ENCODE measurements around the gene MAZ. TPM values are rescaled to one million over a fixed set of nuclear protein-coding genes. Genes with fewer than 3 reads are reported as not detected.
"Not testable (repeated sequence)": the region's sequence is repeated elsewhere in the genome, so short reads cannot be mapped to it uniquely, and the experiment has no call there.

MAZ gene
- 207 and 294 TPM in 2 replicates for total RNA-seq (ENCODE audit: low replicate concordance)
- long read RNA-seq: 0 reads

- no peak for TF ChIP-seq CTCF (conservative IDR thresholded peaks at IDR 0.05)
- no peak for DNase-seq (ENCODE audit: extremely low spot score, unreplicated experiment)
- Mint-ChIP-seq H3K27me3 (no peaks in the 10 kb centered on the region), H3K4me3 (peak within 1 kb of the TSS; percentile 98), H3K4me1 (ENCODE audit: unreplicated experiment) (peaks cover 39% of the 10 kb centered on the region), H3K9me3 (no peaks in the 10 kb centered on the region), H3K36me3 (peaks cover 9% of the 10 kb centered on the region), H3K27ac (peak within 1 kb of the TSS; percentile 98)
Observed at GRCh38 chr16:29806099-29806579, at the start of gene MAZ. TSS of gene MAZ (plus strand) at chr16:29806529. CDS start at chr16:29806702, 173 bp downstream.

GRCh38 chr16:29756654-29757053, 49.7 kb upstream of the MAZ start:
- no peak overlapping the region for H3K27ac Mint-ChIP-seq
- H3K27me3 Mint-ChIP-seq: no peaks in the 10 kb centered on the region
- no peak for DNase-seq (ENCODE audit: extremely low spot score, unreplicated experiment)
- peaks cover 12% of the 10 kb centered on the region for H3K4me1 Mint-ChIP-seq (ENCODE audit: unreplicated experiment)
- no peaks in the 10 kb centered on the region for H3K9me3 Mint-ChIP-seq
- H3K36me3 Mint-ChIP-seq: no peaks in the 10 kb centered on the region
- no peak overlapping the region for H3K4me3 Mint-ChIP-seq
- TF ChIP-seq CTCF (conservative IDR thresholded peaks at IDR 0.05): no peak

- H3K27ac Mint-ChIP-seq; DNase-seq (ENCODE audit: extremely low spot score, unreplicated experiment); H3K27me3 Mint-ChIP-seq; H3K9me3 Mint-ChIP-seq; H3K4me3 Mint-ChIP-seq; H3K36me3 Mint-ChIP-seq: not testable (repeated sequence)
- peaks cover 12% of the 10 kb centered on the region for H3K4me1 Mint-ChIP-seq (ENCODE audit: unreplicated experiment)
Observed at GRCh38 chr16:29757086-29757485, 49.2 kb upstream of the MAZ start.

- Mint-ChIP-seq H3K27me3 (no peaks in the 10 kb centered on the region), H3K4me3 (no peak overlapping the region), H3K27ac (peak overlapping the region; percentile 34), H3K9me3 (no peaks in the 10 kb centered on the region), H3K4me1 (ENCODE audit: unreplicated experiment) (peaks cover 12% of the 10 kb centered on the region), H3K36me3 (no peaks in the 10 kb centered on the region)
- TF ChIP-seq CTCF (conservative IDR thresholded peaks at IDR 0.05): peak; percentile 27
- DNase-seq (ENCODE audit: extremely low spot score, unreplicated experiment): no peak
Observed at GRCh38 chr16:29757950-29758466, 48.3 kb upstream of the MAZ start.

GRCh38 chr16:29760567-29761279, 45.6 kb upstream of the MAZ start:
- no peak for DNase-seq (ENCODE audit: extremely low spot score, unreplicated experiment)

GRCh38 chr16:29761280-29761651, 45.1 kb upstream of the MAZ start:
- not testable (repeated sequence) for H3K4me3 Mint-ChIP-seq; H3K9me3 Mint-ChIP-seq; H3K27ac Mint-ChIP-seq; H3K27me3 Mint-ChIP-seq; DNase-seq (ENCODE audit: extremely low spot score, unreplicated experiment); H3K36me3 Mint-ChIP-seq
- H3K4me1 Mint-ChIP-seq (ENCODE audit: unreplicated experiment): peaks cover 12% of the 10 kb centered on the region

More at GRCh38 chr16:29760567-29761279, 45.6 kb upstream of the MAZ start:
- H3K36me3 Mint-ChIP-seq: no peaks in the 10 kb centered on the region
- H3K27ac Mint-ChIP-seq: peak overlapping the region; percentile 79
- no peak for TF ChIP-seq CTCF (conservative IDR thresholded peaks at IDR 0.05)
- peaks cover 12% of the 10 kb centered on the region for H3K4me1 Mint-ChIP-seq (ENCODE audit: unreplicated experiment)
- no peaks in the 10 kb centered on the region for H3K27me3 Mint-ChIP-seq
- H3K4me3 Mint-ChIP-seq: peak overlapping the region; percentile 28
- no peaks in the 10 kb centered on the region for H3K9me3 Mint-ChIP-seq

All from type B pancreatic cell (in vitro differentiated cells).